ENCODE results near the gene FAM167B.

The FAM167B gene

GRCh38 chr1:32246888-32247273, at the start of gene FAM167B:
TSS of gene FAM167B (plus strand) at chr1:32247222. CDS start at chr1:32247422, 200 bp downstream.
- no peak for DNase-seq (ENCODE audit: low read depth in 2 of 2, low spot score in 1 of 2)

- no peak for DNase-seq (ENCODE audit: low read depth in 2 of 2, low spot score in 1 of 2)
Measured at GRCh38 chr1:32197837-32198236, 49.2 kb upstream of the FAM167B start.

GRCh38 chr1:32198237-32199042, 48.6 kb upstream of the FAM167B start:
- no peak for DNase-seq (ENCODE audit: low read depth in 2 of 2, low spot score in 1 of 2)

GRCh38 chr1:32199043-32199716, 47.8 kb upstream of the FAM167B start:
- DNase-seq (ENCODE audit: low read depth in 2 of 2, low spot score in 1 of 2) = no peak

- DNase-seq (ENCODE audit: low read depth in 2 of 2, low spot score in 1 of 2) = no peak
Measured at GRCh38 chr1:32199717-32200072, 47.3 kb upstream of the FAM167B start.

- DNase-seq (ENCODE audit: low read depth in 2 of 2, low spot score in 1 of 2) = no peak
Measured at GRCh38 chr1:32200226-32201010, 46.6 kb upstream of the FAM167B start, which contains the start of gene CCDC28B. TSS of gene CCDC28B (plus strand) at chr1:32200595. CDS start at chr1:32201936, 1,341 bp downstream.

GRCh38 chr1:32201011-32201855, 45.8 kb upstream of the FAM167B start:
- DNase-seq (ENCODE audit: low read depth in 2 of 2, low spot score in 1 of 2) = peak; percentile 49 to 55

- DNase-seq (ENCODE audit: low read depth in 2 of 2, low spot score in 1 of 2) = no peak
Measured at GRCh38 chr1:32204943-32205361, 42.1 kb upstream of the FAM167B start.

- peak; percentile 51 to 68 for DNase-seq (ENCODE audit: low read depth in 2 of 2, low spot score in 1 of 2)
Measured at GRCh38 chr1:32205401-32206370, 41.3 kb upstream of the FAM167B start, which contains the start of gene IQCC. TSS of gene IQCC (plus strand) at chr1:32205671. CDS start at chr1:32205682, 11 bp downstream.

GRCh38 chr1:32208469-32208868, 38.6 kb upstream of the FAM167B start:
- DNase-seq (ENCODE audit: low read depth in 2 of 2, low spot score in 1 of 2) = no peak

- no peak for DNase-seq (ENCODE audit: low read depth in 2 of 2, low spot score in 1 of 2)
Measured at GRCh38 chr1:32208891-32209328, 38.1 kb upstream of the FAM167B start, which contains the start of gene DCDC2B. TSS of gene DCDC2B (plus strand) at chr1:32209089. CDS start at chr1:32209094, 5 bp downstream.

GRCh38 chr1:32215629-32216480, 31.2 kb upstream of the FAM167B start:
- DNase-seq (ENCODE audit: low read depth in 2 of 2, low spot score in 1 of 2) = peak in 1 of 2 donors; percentile 31

- DNase-seq (ENCODE audit: low read depth in 2 of 2, low spot score in 1 of 2) = no peak
Measured at GRCh38 chr1:32216566-32216965, 30.5 kb upstream of the FAM167B start.

- no peak for DNase-seq (ENCODE audit: low read depth in 2 of 2, low spot score in 1 of 2)
Measured at GRCh38 chr1:32219022-32219421, 28.0 kb upstream of the FAM167B start.

GRCh38 chr1:32220746-32221580, 26.1 kb upstream of the FAM167B start:
- DNase-seq (ENCODE audit: low read depth in 2 of 2, low spot score in 1 of 2) = no peak

- no peak for DNase-seq (ENCODE audit: low read depth in 2 of 2, low spot score in 1 of 2)
Measured at GRCh38 chr1:32221581-32221979, 25.4 kb upstream of the FAM167B start.

- DNase-seq (ENCODE audit: low read depth in 2 of 2, low spot score in 1 of 2) = peak; percentile 87
Measured at GRCh38 chr1:32221980-32222755, 24.9 kb upstream of the FAM167B start, which contains the start of the genes EIF3I and TMEM234. TSS of gene EIF3I (plus strand) at chr1:32222407. CDS start at chr1:32222442, 35 bp downstream. TSS of gene TMEM234 (minus strand) at chr1:32222353. CDS start at chr1:32222322, 31 bp downstream.

All from stimulated activated CD8-positive, alpha-beta memory T cell treated with anti-CD3 and anti-CD28 coated beads, Interleukin-4, amount 100 ng/mL, for 4 hours (primary cell).